ENCODE measurements around the gene TEX35.

GRCh38 chr1:178502330-178502714 is 10.6 kb upstream of the TEX35 start:
- TF ChIP-seq CTCF (IDR thresholded peaks at IDR 0.05; ENCODE audit: low read depth, low read length) (no peak), POLR2A (IDR thresholded peaks at IDR 0.05; ENCODE audit: extremely low read depth, insufficient read length) (no peak), MYC (IDR thresholded peaks at IDR 0.05; ENCODE audit: low read depth, low read length) (no peak), MAX (IDR thresholded peaks at IDR 0.05; ENCODE audit: low read depth, low read length) (no peak)
